Activated CD8-positive, alpha-beta memory T cell treated with anti-CD3 and anti-CD28 coated beads, Interleukin-2, amount 50 U/mL, for 1 hour (primary cell): ENCODE measurements around the gene STAB1.

Experiments used
- DNase-seq: peaks from one replicate; pipeline ENCODE4 v3.0.0-alpha.2; 2020; ENCODE audit errors: extremely low read depth

Gene STAB1

GRCh38 chr3:52563984-52564383, 68.8 kb downstream of the STAB1 start:
- no peak for DNase-seq

DNA sequence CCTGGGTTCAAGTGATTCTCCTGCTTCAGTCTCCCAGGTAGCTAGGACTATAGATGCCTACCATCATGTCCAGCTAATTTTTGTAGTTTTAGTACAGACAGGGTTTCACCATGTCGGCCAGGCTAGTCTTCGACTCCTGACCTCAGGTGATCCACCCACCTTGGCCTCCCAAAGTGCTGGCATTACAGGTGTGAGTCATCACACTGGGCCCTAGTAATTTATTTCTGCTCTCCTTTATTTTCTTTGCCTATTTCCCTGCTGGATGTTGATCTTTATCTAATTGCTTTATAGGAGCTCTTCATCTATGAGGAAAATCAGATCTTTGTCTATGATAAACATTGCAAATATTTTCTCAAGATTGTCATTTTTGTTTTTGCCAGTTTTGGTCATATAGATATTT, 72.9 kb downstream of the STAB1 start:
- no peak for DNase-seq

DNA sequence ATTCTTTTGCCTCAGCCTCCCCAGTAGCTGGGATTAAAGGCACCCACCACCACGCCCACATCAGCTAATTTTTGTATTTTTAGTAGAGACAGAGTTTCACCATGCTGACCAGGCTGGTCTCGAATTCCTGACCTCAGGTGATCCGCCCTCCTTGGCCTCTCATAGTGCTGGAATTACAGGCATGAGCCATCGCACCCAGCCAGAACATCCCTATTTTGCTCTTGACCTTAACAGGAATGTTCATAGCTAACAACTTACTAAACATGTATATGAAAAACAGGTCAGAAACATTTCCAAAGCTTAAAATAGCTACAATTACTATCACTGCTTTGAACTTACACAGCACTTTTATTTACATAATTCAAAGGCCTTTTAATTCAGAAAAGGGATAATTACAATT, 74.9 kb downstream of the STAB1 start:
- no peak for DNase-seq

DNA sequence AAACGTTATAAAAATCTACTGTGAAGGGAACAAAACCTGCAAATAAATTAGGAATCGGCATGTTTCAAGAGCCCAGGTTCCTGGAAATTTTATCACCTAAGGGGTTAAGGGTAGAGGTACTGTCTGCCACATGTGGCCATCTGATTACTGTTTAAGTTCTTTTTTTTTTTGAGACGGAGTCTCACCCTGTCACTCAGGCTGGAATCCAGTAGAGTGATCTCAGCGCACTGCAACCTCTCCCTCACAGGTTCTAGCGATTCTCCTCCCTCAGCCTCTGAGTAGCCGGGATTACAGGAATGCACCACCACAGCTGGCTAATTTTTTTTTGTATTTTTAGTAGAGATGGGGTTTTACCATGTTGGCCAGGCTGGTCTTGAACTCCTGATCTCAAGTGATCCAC, 77.1 kb downstream of the STAB1 start:
- no peak for DNase-seq
